HG03342 (cell line): ENCODE measurements around the gene NEUROD2.

ENCODE experiments used
- ATAC-seq: cut with Tn5 transposase; IDR thresholded peaks from one replicate; pipeline ENCODE4 v1.9.1; 2021; ENCODE audit warnings: mild to moderate bottlenecking, moderate library complexity; ENCODE audit not compliant: unreplicated experiment

NEUROD2 gene

DNA sequence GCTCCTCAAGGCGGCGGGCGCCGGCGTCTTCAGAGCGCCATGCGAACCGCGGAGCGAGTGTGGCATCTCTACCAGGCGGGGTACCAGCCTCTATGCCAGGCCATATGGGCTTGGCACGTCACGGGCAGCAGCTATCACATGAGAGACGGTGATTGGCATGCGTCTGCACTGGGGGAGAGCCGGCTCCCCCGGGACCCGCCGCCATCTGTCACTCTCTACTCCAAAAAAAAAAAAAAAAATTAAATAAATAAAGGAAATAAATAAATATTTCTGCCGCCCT, at the start of gene NEUROD2:
TSS of gene NEUROD2 (minus strand) at position 70 of the 280 bp plus-strand sequence. CDS start 1,321 bp downstream, outside the sequence.
- ATAC-seq: no peak

DNA sequence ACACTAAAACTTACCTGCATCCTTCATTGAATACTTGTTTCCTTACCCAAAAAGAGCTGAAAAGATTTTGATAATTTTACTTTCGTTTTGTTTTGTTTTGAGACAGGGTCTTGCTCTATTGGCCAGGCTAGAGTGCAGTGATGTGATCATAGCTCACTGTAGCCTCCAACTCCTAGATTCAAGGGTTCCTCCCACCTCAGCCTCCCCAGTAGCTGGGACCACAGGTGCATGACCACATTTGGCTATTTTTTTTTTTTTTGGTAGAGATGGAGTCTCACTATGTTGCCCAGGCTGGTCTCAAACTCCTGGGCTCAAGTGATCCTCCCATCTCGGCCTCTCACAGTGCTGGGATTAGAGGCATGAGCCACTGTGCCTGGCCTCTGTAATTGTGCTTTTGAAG, 47.4 kb upstream of the NEUROD2 start:
- ATAC-seq: no peak

DNA sequence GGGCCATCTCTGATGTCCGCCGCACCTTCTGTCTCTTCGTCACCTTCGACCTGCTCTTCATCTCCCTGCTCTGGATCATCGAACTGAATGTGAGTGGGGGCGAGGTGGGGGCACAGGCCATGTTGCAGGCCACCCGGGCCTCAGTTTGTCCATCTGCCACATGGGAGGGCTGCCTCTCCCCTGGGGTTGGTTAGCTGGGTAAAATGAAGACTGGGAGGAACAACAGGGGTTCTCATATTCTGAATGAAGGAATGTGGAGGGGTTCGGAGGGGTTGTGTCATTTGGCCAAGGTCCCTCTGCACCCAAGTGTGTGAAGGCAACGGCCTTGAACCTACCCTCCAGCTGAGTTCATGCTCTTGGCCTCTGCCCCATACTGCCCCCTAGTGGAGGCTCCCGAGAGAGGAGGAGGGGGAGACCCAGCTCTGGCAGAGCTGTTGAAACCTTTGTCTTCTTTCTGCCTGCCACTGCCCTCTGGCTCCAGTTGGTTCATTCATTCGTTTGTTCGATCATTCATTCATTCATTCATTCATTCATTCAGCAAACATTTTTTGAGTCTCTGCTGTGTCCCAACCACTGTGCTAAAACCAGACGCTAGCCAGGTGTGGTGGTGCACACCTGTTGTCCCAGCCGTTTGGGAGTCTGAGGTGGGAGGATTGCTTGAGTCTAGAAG, 46.1 kb upstream of the NEUROD2 start:
- no peak for ATAC-seq

GRCh38 chr17:39653316-39653661, 45.6 kb upstream of the NEUROD2 start:
- no peak for ATAC-seq

- ATAC-seq: no peak
Measured at GRCh38 chr17:39652587-39653315, 45.0 kb upstream of the NEUROD2 start.

DNA sequence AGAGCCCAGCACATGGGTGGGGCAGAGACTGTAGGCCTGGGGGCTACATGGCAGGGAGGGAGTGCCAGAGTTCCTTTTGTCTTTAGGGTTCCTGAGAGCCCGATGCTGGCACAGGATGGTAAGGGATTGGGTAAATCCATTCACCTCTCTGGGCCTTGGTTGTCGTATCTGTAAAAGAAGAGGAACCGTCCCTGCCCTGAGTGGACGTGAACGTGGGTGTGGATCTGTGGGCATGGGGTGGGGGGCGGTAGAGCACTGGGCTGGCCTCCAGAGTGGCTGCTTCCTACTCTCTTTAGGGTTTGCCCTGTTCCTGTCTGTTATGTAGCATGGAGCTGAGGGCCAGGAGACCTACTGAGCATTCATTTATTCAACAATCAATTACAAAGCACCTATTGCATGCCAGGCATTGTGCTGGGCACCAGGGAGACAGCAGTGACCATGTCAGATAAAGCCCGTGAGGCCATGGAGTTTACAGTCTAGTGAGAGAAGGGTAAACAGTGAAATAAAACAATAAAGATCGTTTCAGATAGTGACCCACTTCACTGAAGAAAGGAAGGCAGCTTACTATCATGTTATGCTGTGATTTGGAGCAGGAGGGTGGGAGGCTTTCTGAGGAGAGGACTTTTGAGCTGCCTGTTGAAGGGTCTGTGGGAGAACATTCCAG, 44.3 kb upstream of the NEUROD2 start:
- no peak for ATAC-seq

DNA sequence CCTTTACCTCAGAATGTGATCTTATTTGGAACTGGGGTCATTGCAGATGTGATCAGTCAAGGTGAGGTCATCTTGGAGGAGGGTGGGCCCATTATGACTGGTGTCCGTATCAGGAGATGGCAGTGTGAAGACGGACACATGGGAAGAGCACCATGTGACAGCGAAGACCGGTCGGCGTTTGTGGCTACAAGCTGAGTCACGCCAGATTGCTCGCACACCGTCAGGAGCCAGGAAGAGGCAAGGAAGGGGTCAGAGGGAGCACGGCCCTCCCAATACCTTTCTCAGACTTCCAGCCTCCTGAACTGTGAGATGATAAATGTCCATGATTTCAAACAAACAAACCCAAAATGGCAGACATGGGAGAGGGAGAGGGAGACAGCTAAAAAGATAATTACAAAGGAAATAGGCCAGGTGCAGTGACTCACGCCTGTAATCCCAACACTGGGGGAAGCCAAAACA, 42.4 kb upstream of the NEUROD2 start:
- no peak for ATAC-seq

- ATAC-seq: no peak
Measured at GRCh38 chr17:39648616-39649366, 41.1 kb upstream of the NEUROD2 start.

DNA sequence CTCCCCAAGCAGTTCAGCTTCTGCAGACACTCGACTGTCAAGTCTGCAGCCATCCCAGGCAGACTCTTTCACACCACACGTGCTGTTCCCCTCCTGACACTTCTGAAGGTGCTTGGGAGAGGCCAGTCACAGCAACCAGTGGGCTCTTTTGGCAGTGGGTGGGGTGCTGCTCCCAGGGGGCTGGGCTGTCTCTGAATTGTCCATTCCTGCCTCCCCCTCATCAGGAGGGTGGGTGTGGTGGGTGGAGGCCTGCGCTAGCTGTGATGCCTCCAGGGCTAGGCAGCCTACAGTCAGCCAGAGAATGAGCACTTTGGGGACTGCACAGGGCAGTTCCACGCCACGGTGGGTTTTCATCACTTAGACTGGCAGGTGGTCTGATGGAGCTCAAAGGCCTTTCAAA, 39.5 kb upstream of the NEUROD2 start:
- no peak for ATAC-seq

GRCh38 chr17:39643271-39643670, 35.6 kb upstream of the NEUROD2 start:
- ATAC-seq: no peak

GRCh38 chr17:39642291-39643074, 34.8 kb upstream of the NEUROD2 start:
- ATAC-seq: no peak

DNA sequence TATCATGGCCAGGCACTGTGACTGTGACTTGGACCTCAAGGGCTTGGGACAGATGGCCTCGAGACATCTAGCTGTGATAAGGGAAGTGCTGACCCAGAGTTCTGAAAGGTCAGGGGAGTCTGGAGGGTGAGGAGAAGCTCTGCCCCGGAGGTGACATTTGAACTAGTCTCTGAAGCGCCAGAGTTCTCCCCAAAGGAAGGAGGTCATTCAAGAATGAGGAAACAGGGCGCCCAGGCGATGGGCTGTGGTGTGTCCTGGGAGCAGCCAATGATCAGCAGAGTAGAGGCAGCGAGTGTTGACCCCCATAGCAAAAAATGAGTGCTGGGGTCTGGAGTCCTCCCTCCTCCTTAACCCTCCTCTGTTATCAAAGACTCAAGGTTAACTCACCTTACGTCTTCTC, 34.2 kb upstream of the NEUROD2 start:
- ATAC-seq: no peak

- ATAC-seq: no peak
Measured at GRCh38 chr17:39641097-39641496, 33.4 kb upstream of the NEUROD2 start.

DNA sequence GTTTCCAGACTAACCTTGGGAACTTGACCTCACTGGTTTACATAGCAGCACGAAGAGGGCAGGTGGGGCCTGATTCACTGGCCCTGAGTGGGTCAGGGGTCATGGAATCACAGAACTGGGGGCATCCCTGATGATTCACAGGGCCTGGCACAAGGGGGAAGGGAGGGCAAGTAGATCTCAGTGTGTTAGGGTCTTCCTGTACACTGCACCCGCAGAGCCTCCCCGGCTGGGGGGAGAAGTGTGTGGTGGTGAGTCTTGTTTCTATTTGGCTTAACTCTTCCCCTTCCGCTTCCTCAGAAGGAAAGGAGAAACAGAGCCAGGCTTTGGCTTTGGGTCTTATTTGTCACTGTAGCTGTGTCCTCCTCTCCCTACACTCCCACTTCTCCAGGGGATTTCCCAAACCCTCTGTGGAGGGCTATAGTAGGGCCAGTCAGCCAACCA, 32.9 kb upstream of the NEUROD2 start:
- ATAC-seq: no peak

GRCh38 chr17:39639566-39640458, 32.1 kb upstream of the NEUROD2 start:
- ATAC-seq: no peak

DNA sequence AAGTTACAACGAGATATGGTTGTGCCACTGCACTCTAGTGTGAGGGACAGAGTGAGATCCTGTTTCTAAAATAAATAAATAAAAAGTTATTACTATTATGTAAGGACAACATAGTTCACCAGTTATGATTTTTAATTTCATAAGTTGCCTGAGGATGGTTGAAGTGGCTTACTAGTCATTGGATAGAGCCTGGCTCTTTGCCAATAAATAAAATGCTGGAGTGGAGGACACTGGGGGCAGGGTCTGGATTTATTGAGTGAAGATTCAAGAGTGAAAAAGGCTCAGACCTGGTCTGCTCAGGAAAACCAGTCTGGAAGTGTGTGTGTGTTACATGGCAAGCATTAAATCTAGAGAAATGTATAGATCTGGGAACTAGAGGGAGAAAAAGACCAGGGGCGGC, 31.3 kb upstream of the NEUROD2 start:
- no peak for ATAC-seq

GRCh38 chr17:39638317-39638716, 30.6 kb upstream of the NEUROD2 start:
- ATAC-seq: no peak

DNA sequence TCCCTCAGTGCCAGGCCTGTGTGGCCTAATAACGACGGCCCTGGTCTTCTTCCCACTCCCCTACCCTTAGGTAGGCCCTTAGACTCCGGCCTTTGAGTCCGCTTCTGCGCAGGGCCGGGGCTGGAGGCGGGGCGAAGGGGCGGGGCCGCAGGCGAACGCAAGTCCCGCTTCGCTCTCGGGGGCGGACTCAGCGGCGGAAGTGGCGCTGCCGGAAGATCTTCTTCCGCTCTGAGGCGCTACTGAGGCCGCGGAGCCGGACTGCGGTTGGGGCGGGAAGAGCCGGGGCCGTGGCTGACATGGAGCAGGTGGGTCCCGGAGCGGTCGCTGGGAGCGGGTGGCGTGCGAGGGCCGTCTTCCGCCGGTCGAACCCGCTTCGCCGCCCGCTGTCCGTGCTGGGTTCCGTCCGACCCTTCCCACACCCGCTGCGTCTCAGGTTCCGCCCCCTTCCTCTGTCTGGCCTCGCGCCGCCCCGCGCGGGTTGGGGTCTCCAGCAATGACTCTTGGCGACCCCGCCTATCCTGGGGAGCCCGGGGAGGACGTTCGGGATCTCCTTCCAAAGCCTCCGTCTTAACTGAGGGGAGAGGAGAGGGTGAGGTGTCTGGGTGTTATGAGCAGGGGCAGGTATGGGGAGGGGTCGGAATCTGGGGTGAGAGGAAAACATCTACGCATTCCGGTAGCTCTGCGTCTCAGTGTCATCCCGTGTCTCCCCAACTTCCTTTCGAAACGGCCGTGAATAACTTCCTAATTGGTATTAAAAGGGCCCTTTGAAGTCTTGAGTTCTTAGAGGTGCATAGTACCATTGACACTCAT, 29.4 kb upstream of the NEUROD2 start, which contains the start of gene STARD3:
TSS of gene STARD3 (plus strand) at position 218 of the 810 bp plus-strand sequence. CDS start 16,388 bp downstream, outside the sequence.
- peak; percentile 77 for ATAC-seq

DNA sequence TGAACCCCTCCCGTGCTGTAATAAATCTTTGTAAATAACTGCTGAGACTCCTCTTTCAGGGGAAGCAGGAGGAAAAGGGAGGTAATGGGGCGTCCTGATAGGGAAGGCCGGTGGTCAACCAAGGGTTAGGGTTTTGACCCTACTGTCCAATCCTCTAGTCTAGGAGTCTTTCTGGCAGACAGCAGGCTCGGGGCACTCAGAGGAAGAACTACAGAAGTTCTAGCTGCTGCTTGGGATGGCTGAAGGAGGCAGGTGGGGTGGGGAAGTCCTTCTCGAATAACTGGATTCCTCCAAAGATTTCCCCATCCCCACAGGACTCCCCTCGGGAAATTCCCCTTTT, 28.8 kb upstream of the NEUROD2 start:
- ATAC-seq: peak; percentile 33
